OCI-LY3 (cell line): ENCODE measurements around the gene HOXA7.

Experiments
- EZH2phosphoT487 ChIP-seq: fragments of 200-600 bp; shearing (Covaris generic); IDR thresholded peaks from 2 replicates; pipeline ENCODE4 v1.6.1; 2018; ENCODE audit warnings: antibody characterized with exemption, mixed run types, low read depth
- TF ChIP-seq, protein P1 (sequence below): fragments of 200-600, 300-600 bp; sonication (generic); IDR thresholded peaks from 2 replicates; pipeline ENCODE4 v1.5.1; 2014; ENCODE audit warnings: antibody characterized with exemption, low read length, low read depth

DNA sequence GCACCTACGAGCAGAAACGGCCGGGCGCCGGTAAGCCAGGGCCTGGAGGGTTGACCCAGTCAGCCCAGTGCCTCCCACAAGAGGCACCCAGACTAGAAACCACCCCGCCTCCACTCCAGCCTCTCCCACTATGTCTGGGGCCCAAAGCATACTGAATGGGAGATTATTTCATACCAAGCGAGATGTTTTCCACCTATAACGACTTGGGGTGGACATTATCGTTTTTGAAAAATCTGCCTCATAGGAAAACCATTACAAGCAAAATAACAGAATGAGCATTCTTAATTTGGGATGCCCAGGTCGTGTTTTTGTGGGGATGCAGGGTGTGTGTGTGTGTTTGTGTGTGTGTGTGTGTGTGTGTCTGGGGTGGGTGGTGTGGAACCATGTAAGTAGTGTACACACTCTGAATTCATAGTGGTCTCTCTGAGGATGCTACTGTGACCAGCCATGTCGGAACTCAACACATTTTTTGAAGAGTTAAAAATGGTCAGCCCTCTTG lies 10.5 kb downstream of the HOXA7 start:
- TF ChIP-seq, protein P1, sequence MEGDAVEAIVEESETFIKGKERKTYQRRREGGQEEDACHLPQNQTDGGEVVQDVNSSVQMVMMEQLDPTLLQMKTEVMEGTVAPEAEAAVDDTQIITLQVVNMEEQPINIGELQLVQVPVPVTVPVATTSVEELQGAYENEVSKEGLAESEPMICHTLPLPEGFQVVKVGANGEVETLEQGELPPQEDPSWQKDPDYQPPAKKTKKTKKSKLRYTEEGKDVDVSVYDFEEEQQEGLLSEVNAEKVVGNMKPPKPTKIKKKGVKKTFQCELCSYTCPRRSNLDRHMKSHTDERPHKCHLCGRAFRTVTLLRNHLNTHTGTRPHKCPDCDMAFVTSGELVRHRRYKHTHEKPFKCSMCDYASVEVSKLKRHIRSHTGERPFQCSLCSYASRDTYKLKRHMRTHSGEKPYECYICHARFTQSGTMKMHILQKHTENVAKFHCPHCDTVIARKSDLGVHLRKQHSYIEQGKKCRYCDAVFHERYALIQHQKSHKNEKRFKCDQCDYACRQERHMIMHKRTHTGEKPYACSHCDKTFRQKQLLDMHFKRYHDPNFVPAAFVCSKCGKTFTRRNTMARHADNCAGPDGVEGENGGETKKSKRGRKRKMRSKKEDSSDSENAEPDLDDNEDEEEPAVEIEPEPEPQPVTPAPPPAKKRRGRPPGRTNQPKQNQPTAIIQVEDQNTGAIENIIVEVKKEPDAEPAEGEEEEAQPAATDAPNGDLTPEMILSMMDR: no peak
- TF ChIP-seq EZH2phosphoT487: no peak
